ENCODE results near the gene DIO2. TPM values are rescaled to one million over a fixed set of nuclear protein-coding genes. Genes with fewer than 3 reads are reported as not detected.

The DIO2 gene
- polyA plus RNA-seq, 3 donors: not detected

GRCh38 chr14:80202888-80203562 is 8.3 kb downstream of the DIO2 start:
- Mint-ChIP-seq H3K4me3 (no peak overlapping the region), H3K36me3 (no peaks in the 10 kb centered on the region), H3K27me3 (ENCODE audit: low read depth in 3 of 3) (no peaks in the 10 kb centered on the region), H3K27ac (no peak overlapping the region), H3K4me1 (no peaks in the 10 kb centered on the region), H3K9me3 (peaks cover 0 to under 1% (median 0%) of the 10 kb centered on the region in 7 donors)
- TF ChIP-seq CTCF (IDR thresholded peaks at IDR 0.05): peak; percentile 17
- Histone ChIP-seq H3K4me1 (ENCODE audit: control insufficient read depth in 1 of 2, insufficient read depth in 2 of 2, low read length in 2 of 2) (no peaks in the 10 kb centered on the region), H3K27ac (ENCODE audit: low read depth in 1 of 2, low read length in 2 of 2) (no peak overlapping the region), H4K20me1 (ENCODE audit: insufficient read depth, low read length) (no peaks in the 10 kb centered on the region), H3K9me3 (replicated peaks in 1 of 2; ENCODE audit: control insufficient read depth in 1 of 2, insufficient read depth in 1 of 2, low read length in 2 of 2) (no peaks in the 10 kb centered on the region), H3K79me2 (ENCODE audit: insufficient read depth, low read length) (no peaks in the 10 kb centered on the region), H3K9ac (ENCODE audit: insufficient read depth, low read length, poor library complexity, severe bottlenecking) (no peak overlapping the region), H2AFZ (ENCODE audit: insufficient read depth, low read depth, low read length, poor library complexity, severe bottlenecking) (no peak overlapping the region), H3K4me2 (replicated peaks; ENCODE audit: extremely low read depth, low read length, poor library complexity, severe bottlenecking) (no peak overlapping the region), H3K4me3 (replicated peaks in 1 of 3; ENCODE audit: low read depth in 2 of 3, low read length in 3 of 3) (no peak overlapping the region), H3K36me3 (replicated peaks in 1 of 2; ENCODE audit: control insufficient read depth in 1 of 2, insufficient read depth in 2 of 2, low read length in 2 of 2) (no peaks in the 10 kb centered on the region), H3K27me3 (ENCODE audit: control insufficient read depth in 2 of 2, insufficient read depth in 2 of 2, low read length in 2 of 2) (no peaks in the 10 kb centered on the region)
- no peak for DNase-seq
- intact Hi-C loops (cut with micrococcal nuclease): no loop called here
- 71% methylated on average over 8 of the region's 9 CpGs for WGBS (ENCODE audit: insufficient coverage)

- Histone ChIP-seq H3K36me3 (replicated peaks in 1 of 2; ENCODE audit: control insufficient read depth in 1 of 2, insufficient read depth in 2 of 2, low read length in 2 of 2) (no peaks in the 10 kb centered on the region), H3K27me3 (ENCODE audit: control insufficient read depth in 2 of 2, insufficient read depth in 2 of 2, low read length in 2 of 2) (no peaks in the 10 kb centered on the region), H3K9me3 (replicated peaks in 1 of 2; ENCODE audit: control insufficient read depth in 1 of 2, insufficient read depth in 1 of 2, low read length in 2 of 2) (no peaks in the 10 kb centered on the region), H3K4me1 (ENCODE audit: control insufficient read depth in 1 of 2, insufficient read depth in 2 of 2, low read length in 2 of 2) (no peaks in the 10 kb centered on the region), H3K79me2 (ENCODE audit: insufficient read depth, low read length) (no peaks in the 10 kb centered on the region), H4K20me1 (ENCODE audit: insufficient read depth, low read length) (no peaks in the 10 kb centered on the region), H3K27ac (ENCODE audit: low read depth in 1 of 2, low read length in 2 of 2) (no peak overlapping the region), H3K9ac (ENCODE audit: insufficient read depth, low read length, poor library complexity, severe bottlenecking) (no peak overlapping the region), H2AFZ (ENCODE audit: insufficient read depth, low read depth, low read length, poor library complexity, severe bottlenecking) (no peak overlapping the region), H3K4me2 (replicated peaks; ENCODE audit: extremely low read depth, low read length, poor library complexity, severe bottlenecking) (no peak overlapping the region), H3K4me3 (replicated peaks in 1 of 3; ENCODE audit: low read depth in 2 of 3, low read length in 3 of 3) (no peak overlapping the region)
- DNase-seq: no peak
- Mint-ChIP-seq H3K27me3 (ENCODE audit: low read depth in 3 of 3) (no peaks in the 10 kb centered on the region), H3K4me3 (no peak overlapping the region), H3K36me3 (no peaks in the 10 kb centered on the region), H3K9me3 (peaks cover 0 to 5% (median 0%) of the 10 kb centered on the region in 7 donors), H3K27ac (no peak overlapping the region), H3K4me1 (no peaks in the 10 kb centered on the region)
- intact Hi-C loops (cut with micrococcal nuclease): no loop called here
- 66% methylated on average over 2 of the region's 4 CpGs for WGBS (ENCODE audit: insufficient coverage)
- no peak for TF ChIP-seq CTCF (IDR thresholded peaks at IDR 0.05)
Observed at GRCh38 chr14:80200093-80200492, 11.2 kb downstream of the DIO2 start.

All from CD14-positive monocyte (primary cell).